Esophagus squamous epithelium (tissue), 5 donors: ENCODE measurements around the gene GMFB. TPM values are rescaled to one million over a fixed set of nuclear protein-coding genes. Genes with fewer than 3 reads are reported as not detected.

Source experiments
- DNase-seq: peaks from one replicate; lab custom pipeline; 2025; lab: John Stamatoyannopoulos, UW
- H3K27ac ChIP-seq, 4 donors: fragments of 200-600 bp; sonication (generic); one replicate each; pipeline ENCODE4 v1.5.1; 2016 to 2019; ENCODE audit warnings: mild to moderate bottlenecking in 1 of 4
- H3K27me3 ChIP-seq, 4 donors: fragments of 200-600 bp; sonication (generic); 1 replicate in 3 of 4; 2 replicates in 1 of 4; pipeline versions ENCODE4 v1.5.1 to v1.6.0; 2017 to 2021; ENCODE audit warnings: antibody characterized with exemption in 1 of 4
- H3K36me3 ChIP-seq, 3 donors: fragments of 200-600 bp; sonication (generic); one replicate each; pipeline ENCODE4 v1.5.1; 2016 to 2019
- H3K4me1 ChIP-seq, 3 donors: fragments of 200-600 bp; sonication (generic); one replicate each; pipeline ENCODE4 v1.5.1; 2017 to 2019
- H3K4me3 ChIP-seq, 4 donors: fragments of 200-600 bp; sonication (generic); 1 replicate in 3 of 4; 2 replicates in 1 of 4; pipeline ENCODE4 v1.5.1; 2016 to 2019; ENCODE audit warnings: mild to moderate bottlenecking in 2 of 4, moderate library complexity in 1 of 4
- H3K9me3 ChIP-seq, 3 donors: fragments of 200-600 bp; sonication (generic); one replicate each; pipeline ENCODE4 v1.5.1; 2016 to 2019
- POLR2A ChIP-seq, 4 donors: fragments of 450-650 bp; IDR thresholded peaks; one replicate each; pipeline ENCODE4 v1.6.1; 2017; ENCODE audit warnings: antibody characterized with exemption in 4 of 4, mild to moderate bottlenecking in 4 of 4, moderate library complexity in 3 of 4
- WGBS, 2 donors: methylation state at CpG; one replicate each; pipeline ENCODE4 v1.1.5; 2018; 5-methylcytosine and 5-hydroxymethylcytosine counted together
- intact Hi-C: fragments of 100-400 bp; cut with DNase I; formaldehyde crosslinking; loops from one replicate; pipeline ENCODE4 v1.15.0; 2022
- total RNA-seq, 4 donors: library from RNA; depleted of rRNA; stranded (reverse); fragments of >200 nt; gene quantifications; one replicate each; pipeline ENCODE4 v1.1.0, GENCODE V29; 2016
- TF ChIP-seq, protein P1 (sequence below), 6 experiments: fragments of 450-650 bp in 4 of 6; fragments of 200-600 bp in 2 of 6; sonication (generic) in 2 of 6; IDR thresholded peaks; one replicate each; pipeline ENCODE4 v1.5.1; 2016 to 2019; ENCODE audit warnings: antibody characterized with exemption in 6 of 6, mild to moderate bottlenecking in 4 of 6, moderate library complexity in 4 of 6
- donor health status: DM: yes; HTN: yes; CAD: no.

Gene GMFB
- total RNA-seq, 4 donors from 2014 or later, result 10.2 to 69.8 (median 36.2) TPM

DNA sequence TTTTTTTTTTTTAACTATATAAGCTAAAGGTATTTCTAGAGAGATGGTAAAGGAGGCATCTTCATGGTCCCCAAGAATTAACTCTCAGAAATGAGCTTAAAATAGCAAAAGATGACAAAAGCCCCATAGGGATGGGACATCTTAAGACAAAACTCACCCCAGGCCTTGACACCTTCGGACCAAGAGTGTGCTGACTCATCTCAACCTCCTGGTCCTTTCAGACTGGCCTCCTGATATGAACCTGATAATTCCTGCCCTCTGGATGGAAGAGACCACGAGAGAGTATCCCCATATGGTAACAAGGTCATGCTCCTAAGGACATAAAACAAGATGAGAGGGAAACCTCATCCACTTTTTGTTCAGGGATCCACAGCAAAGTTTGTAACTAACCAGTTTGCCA is 8.4 kb upstream of the GMFB start:
- Histone ChIP-seq H3K4me1 (no peaks in the 10 kb centered on the region), H3K27ac (no peak overlapping the region), H3K9me3 (no peaks in the 10 kb centered on the region), H3K36me3 (no peaks in the 10 kb centered on the region), H3K4me3 (no peak overlapping the region), H3K27me3 (no peaks in the 10 kb centered on the region)
- no peak for DNase-seq
- intact Hi-C loops, result no loop called here
- TF ChIP-seq, protein P1, sequence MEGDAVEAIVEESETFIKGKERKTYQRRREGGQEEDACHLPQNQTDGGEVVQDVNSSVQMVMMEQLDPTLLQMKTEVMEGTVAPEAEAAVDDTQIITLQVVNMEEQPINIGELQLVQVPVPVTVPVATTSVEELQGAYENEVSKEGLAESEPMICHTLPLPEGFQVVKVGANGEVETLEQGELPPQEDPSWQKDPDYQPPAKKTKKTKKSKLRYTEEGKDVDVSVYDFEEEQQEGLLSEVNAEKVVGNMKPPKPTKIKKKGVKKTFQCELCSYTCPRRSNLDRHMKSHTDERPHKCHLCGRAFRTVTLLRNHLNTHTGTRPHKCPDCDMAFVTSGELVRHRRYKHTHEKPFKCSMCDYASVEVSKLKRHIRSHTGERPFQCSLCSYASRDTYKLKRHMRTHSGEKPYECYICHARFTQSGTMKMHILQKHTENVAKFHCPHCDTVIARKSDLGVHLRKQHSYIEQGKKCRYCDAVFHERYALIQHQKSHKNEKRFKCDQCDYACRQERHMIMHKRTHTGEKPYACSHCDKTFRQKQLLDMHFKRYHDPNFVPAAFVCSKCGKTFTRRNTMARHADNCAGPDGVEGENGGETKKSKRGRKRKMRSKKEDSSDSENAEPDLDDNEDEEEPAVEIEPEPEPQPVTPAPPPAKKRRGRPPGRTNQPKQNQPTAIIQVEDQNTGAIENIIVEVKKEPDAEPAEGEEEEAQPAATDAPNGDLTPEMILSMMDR (IDR thresholded peaks at IDR 0.05), result no peak
- TF ChIP-seq POLR2A (IDR thresholded peaks at IDR 0.05), result no peak
- 60 to 73% methylated on average over 2 of the region's 2 CpGs for WGBS, 2 donors

DNA sequence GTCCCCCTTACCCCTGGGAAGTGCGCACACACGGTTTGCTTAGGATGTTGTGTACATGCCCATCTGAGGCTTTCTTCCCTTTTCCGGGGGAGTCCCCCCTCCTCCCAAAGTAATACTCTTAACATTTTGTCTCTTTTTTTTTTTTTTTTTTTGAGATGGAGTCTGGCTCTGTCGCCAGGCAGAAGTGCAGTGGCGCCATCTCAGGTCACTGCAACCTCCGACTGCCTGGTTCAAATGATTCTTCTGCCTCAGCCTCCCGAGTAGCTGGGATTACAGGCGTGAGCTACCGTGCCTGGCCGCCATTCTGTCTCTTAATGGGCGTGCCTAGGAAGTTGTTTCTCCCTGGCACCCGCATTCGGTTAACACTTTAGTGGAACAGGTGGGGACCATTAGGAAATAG is 4.5 kb upstream of the GMFB start:
- Histone ChIP-seq H3K27me3 (no peaks in the 10 kb centered on the region), H3K27ac (no peak overlapping the region), H3K9me3 (no peaks in the 10 kb centered on the region), H3K4me1 (peaks cover 0 to 16% (median 3%) of the 10 kb centered on the region in 3 donors), H3K36me3 (no peaks in the 10 kb centered on the region), H3K4me3 (no peak overlapping the region)
- DNase-seq, result no peak
- no peak for TF ChIP-seq POLR2A (IDR thresholded peaks at IDR 0.05)
- TF ChIP-seq, protein P1 (IDR thresholded peaks at IDR 0.05), result no peak
- intact Hi-C loops, result no loop called here
- 46 to 76% methylated on average over 12 to 13 of the region's 13 CpGs for WGBS, 2 donors

DNA sequence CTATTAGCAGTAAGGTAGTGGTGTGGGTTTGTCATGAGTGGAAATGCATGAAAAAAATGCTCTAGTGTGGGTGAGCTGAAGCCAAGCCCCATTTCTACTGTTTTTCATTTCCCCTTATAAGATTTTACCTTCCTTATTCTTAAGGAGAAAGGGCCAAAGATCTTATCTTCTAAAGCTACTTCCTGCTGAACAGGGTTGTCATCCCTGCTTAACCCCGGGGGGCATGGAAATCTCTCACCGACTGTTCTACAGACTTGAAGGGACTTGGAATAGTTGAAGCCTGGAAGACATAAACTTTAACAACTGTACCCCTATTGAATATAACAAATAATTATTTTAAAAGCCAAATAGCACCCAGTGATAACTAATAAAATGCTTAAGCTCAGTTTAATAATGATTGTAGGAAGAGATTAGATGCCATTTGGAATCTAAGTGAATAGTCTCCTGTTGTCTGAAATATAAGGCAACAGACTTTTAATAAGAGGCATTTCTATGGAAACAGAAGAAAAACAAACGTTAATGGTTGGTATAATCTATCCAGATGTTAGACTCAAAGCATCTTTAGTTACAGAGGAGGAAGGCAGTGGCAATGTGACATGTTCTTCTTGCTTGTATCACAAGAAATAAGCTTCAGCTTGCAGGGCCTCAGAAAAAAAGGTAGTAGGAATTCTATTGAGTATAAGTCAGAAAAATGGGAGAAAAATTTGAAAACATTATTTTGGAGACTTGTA is 1.8 kb upstream of the GMFB start:
- no peak overlapping the region for H3K27ac ChIP-seq
- 19 to 24% methylated on average over 3 of the region's 3 CpGs for WGBS, 2 donors
- intact Hi-C loops, result no loop called here

DNA sequence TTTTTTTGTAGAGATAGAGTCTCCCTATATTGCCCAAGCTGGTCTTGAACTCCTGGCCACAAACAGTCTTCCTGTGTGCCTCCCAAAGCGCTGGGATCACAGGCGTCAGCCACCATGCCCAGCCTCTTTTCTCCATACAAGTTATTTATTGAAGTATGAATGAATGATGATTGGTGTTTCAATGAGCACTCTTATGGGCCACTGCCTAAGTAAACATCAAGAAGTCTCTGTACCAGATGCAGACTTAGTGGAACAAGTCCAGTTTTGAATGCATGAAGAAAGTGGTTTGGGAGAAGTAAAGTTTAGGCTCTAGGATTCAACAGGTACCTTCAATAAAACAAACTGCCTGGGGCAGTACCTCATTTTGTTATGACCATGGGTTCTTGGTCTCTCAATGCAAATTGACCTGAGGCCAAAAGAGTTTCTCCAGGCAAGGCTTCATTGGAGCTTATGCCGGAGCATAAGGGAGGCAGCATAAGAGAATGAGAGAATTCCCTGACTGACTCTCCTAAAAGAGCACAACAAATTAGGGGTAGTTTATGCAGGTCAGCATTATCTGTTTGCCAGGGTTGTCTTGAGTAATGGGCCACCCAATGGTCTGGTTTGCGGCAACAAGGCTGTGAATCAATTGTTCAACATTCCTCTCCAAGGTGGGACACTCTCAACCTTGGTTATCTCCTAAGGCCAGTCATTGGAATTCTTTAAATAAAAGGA is 1.1 kb upstream of the GMFB start:
- H3K4me3 ChIP-seq, result peak overlapping the region in 2 of 4 donors; percentile 76 to 88
- peak overlapping the region; percentile 90 to 96 (median 95) for H3K27ac ChIP-seq
- no peak for DNase-seq
- no peaks in the 10 kb centered on the region for H3K9me3 ChIP-seq
- no peaks in the 10 kb centered on the region for H3K36me3 ChIP-seq
- H3K4me1 ChIP-seq, result peaks cover 0 to 50% (median 11%) of the 10 kb centered on the region in 3 donors
- intact Hi-C loops, result no loop called here
- WGBS, 2 donors, result 78 to 84% methylated on average over 4 of the region's 4 CpGs
- no peaks in the 10 kb centered on the region for H3K27me3 ChIP-seq
- TF ChIP-seq, protein P1 (IDR thresholded peaks at IDR 0.05), result no peak
- TF ChIP-seq POLR2A (IDR thresholded peaks at IDR 0.05), result no peak

More for the DNA sequence above, 1.8 kb upstream of the GMFB start:
- no peak overlapping the region for H3K4me3 ChIP-seq
- H3K9me3 ChIP-seq, result no peaks in the 10 kb centered on the region
- TF ChIP-seq, protein P1 (IDR thresholded peaks at IDR 0.05), result no peak
- TF ChIP-seq POLR2A (IDR thresholded peaks at IDR 0.05), result no peak
- no peaks in the 10 kb centered on the region for H3K36me3 ChIP-seq
- peaks cover 0 to 42% (median 11%) of the 10 kb centered on the region in 3 donors for H3K4me1 ChIP-seq
- no peaks in the 10 kb centered on the region for H3K27me3 ChIP-seq
- DNase-seq, result no peak

DNA sequence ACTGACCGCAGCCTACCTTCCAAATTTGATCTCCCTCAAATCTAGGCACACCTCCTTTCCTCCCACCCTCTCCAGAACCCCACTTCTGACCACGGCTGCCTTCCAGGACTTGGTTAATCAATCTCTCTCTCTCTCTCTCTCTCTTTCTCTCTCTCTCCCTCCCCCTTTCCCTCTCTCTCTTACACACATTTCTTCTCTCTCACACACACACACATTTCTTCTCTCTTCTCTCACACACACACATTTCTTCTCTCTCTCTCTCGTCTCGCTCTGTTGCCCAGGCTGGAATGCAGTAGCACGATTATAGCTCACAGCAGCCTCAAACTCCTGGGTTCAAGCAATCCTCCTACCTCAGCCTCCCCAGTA is 521 bp upstream of the GMFB start:
- Histone ChIP-seq H3K9me3 (no peaks in the 10 kb centered on the region), H3K27me3 (no peaks in the 10 kb centered on the region), H3K4me3 (peak overlapping the region; percentile 50 to 88 (median 76)), H3K4me1 (peaks cover 0 to 54% (median 11%) of the 10 kb centered on the region in 3 donors), H3K27ac (peak overlapping the region; percentile 90 to 96 (median 95)), H3K36me3 (no peaks in the 10 kb centered on the region)
- 17 to 34% methylated on average over 5 of the region's 5 CpGs for WGBS, 2 donors
- intact Hi-C loops, result no loop called here
- TF ChIP-seq POLR2A (IDR thresholded peaks at IDR 0.05), result no peak
- TF ChIP-seq, protein P1 (IDR thresholded peaks at IDR 0.05), result no peak
- DNase-seq, result no peak
